ENCODE measurements around the gene APH1A. TPM values are rescaled to one million over a fixed set of nuclear protein-coding genes. Genes with fewer than 3 reads are reported as not detected.
"Not testable (repeated sequence)": the region's sequence is repeated elsewhere in the genome, so short reads cannot be mapped to it uniquely, and the experiment has no call there.

APH1A gene
- total RNA-seq, 5 donors from 2014 or later (not counting 1 experiment from before 2014, with no cell fraction given): 118 to 133 (median 124) TPM

- Histone ChIP-seq H3K27me3 (replicated peaks in 1 of 2; ENCODE audit: control insufficient read depth in 2 of 2, extremely low read depth in 1 of 2, insufficient read depth in 2 of 2, low read length in 1 of 2) (no peaks in the 10 kb centered on the region), H3K4me1 (ENCODE audit: control insufficient read depth in 1 of 2, extremely low read depth in 1 of 2, insufficient read depth in 2 of 2, low read length in 2 of 2) (peaks cover 2 to 13% of the 10 kb centered on the region in 2 experiments), H3K9me3 (no peaks in the 10 kb centered on the region), H3K27ac (ENCODE audit: low read length) (peak overlapping the region; percentile 99), H3K4me3 (ENCODE audit: control insufficient read depth in 1 of 2, extremely low read depth in 1 of 2, low read length in 1 of 2) (peak overlapping the region; percentile 66 to 98), H3K36me3 (ENCODE audit: control insufficient read depth in 2 of 2, extremely low read depth in 1 of 2, insufficient read depth in 1 of 2, low read length in 1 of 2) (peaks cover 3 to 9% of the 10 kb centered on the region in 2 donors)
- no peak for ATAC-seq (replicated peaks in 1 of 4)
- Mint-ChIP-seq H3K9me3 (no peaks in the 10 kb centered on the region), H3K27me3 (no peaks in the 10 kb centered on the region), H3K36me3 (peaks cover 3% of the 10 kb centered on the region), H3K27ac (peak overlapping the region; percentile 96 to 98), H3K4me3 (no peak overlapping the region), H3K4me1 (peaks cover 16 to 20% (median 19%) of the 10 kb centered on the region in 3 donors)
- ChIA-PET POLR2A (interaction anchor here in 1 of 2 donors (0.6 to 1.0 kb wide), 7 partner anchors 18 to 1018 kb away, joined by 3 to 11 read pairs (median 7); a partner anchor contains a TSS), CTCF (interaction anchor here in 1 of 2 donors (0.7 to 0.8 kb wide), 3 partner anchors 19 to 860 kb away, joined by 3 to 5 read pairs (median 5); no protein-coding TSS in a partner anchor)
- no CpG with 5 or more reads among the region's 15 CpGs for WGBS (ENCODE audit: insufficient coverage)
- DNase-seq: peak in 4 of 35 experiments; percentile 7 to 50 (median 14)
These were observed 35.2 kb downstream of the APH1A start for GRCh38 chr1:150233359-150234308.

GRCh38 chr1:150232921-150233320 lies 35.9 kb downstream of the APH1A start:
- H3K9me3 ChIP-seq; DNase-seq; H3K4me3 ChIP-seq (ENCODE audit: control insufficient read depth in 1 of 2, extremely low read depth in 1 of 2, low read length in 1 of 2); H3K27me3 Mint-ChIP-seq; H3K4me3 Mint-ChIP-seq; H3K27me3 ChIP-seq (replicated peaks in 1 of 2; ENCODE audit: control insufficient read depth in 2 of 2, extremely low read depth in 1 of 2, insufficient read depth in 2 of 2, low read length in 1 of 2); POLR2A ChIA-PET; ATAC-seq (replicated peaks in 1 of 4); H3K9me3 Mint-ChIP-seq; H3K36me3 Mint-ChIP-seq: not testable (repeated sequence)
- CTCF ChIA-PET: interaction anchor here in 1 of 2 donors (0.8 kb wide), 1 partner anchor 46 kb away, joined by 5 read pairs; no protein-coding TSS in a partner anchor
- 91% methylated on average over 6 of the region's 10 CpGs for WGBS (ENCODE audit: insufficient coverage)
- H3K27ac ChIP-seq (ENCODE audit: low read length): peak overlapping the region; percentile 99
- H3K4me1 ChIP-seq (ENCODE audit: control insufficient read depth in 1 of 2, extremely low read depth in 1 of 2, insufficient read depth in 2 of 2, low read length in 2 of 2): peaks cover 2 to 13% of the 10 kb centered on the region in 2 experiments
- peaks cover 3 to 14% of the 10 kb centered on the region in 2 donors for H3K36me3 ChIP-seq (ENCODE audit: control insufficient read depth in 2 of 2, extremely low read depth in 1 of 2, insufficient read depth in 1 of 2, low read length in 1 of 2)
- Mint-ChIP-seq H3K27ac (peak overlapping the region; percentile 96 to 98), H3K4me1 (peaks cover 16 to 20% (median 19%) of the 10 kb centered on the region in 3 donors)

- H3K36me3 ChIP-seq (ENCODE audit: control insufficient read depth in 2 of 2, extremely low read depth in 1 of 2, insufficient read depth in 1 of 2, low read length in 1 of 2): peaks cover 8 to 45% of the 10 kb centered on the region in 2 donors
- CTCF ChIA-PET: interaction anchor here (0.6 to 0.7 kb wide), 3 partner anchors 13 to 271 kb away, joined by 3 to 4 read pairs (median 3); no protein-coding TSS in a partner anchor
- H3K4me3 Mint-ChIP-seq; H3K9me3 Mint-ChIP-seq; H3K4me1 Mint-ChIP-seq; H3K27ac Mint-ChIP-seq; H3K27me3 Mint-ChIP-seq; H3K27me3 ChIP-seq (replicated peaks in 1 of 2; ENCODE audit: control insufficient read depth in 2 of 2, extremely low read depth in 1 of 2, insufficient read depth in 2 of 2, low read length in 1 of 2); H3K27ac ChIP-seq (ENCODE audit: low read length); H3K4me3 ChIP-seq (ENCODE audit: control insufficient read depth in 1 of 2, extremely low read depth in 1 of 2, low read length in 1 of 2); DNase-seq; POLR2A ChIA-PET; H3K4me1 ChIP-seq (ENCODE audit: control insufficient read depth in 1 of 2, extremely low read depth in 1 of 2, insufficient read depth in 2 of 2, low read length in 2 of 2); H3K9me3 ChIP-seq; ATAC-seq (replicated peaks in 1 of 4): not testable (repeated sequence)
- 99% methylated on average over 7 of the region's 10 CpGs for WGBS (ENCODE audit: insufficient coverage)
- peaks cover 39% of the 10 kb centered on the region for H3K36me3 Mint-ChIP-seq
These were observed 40.6 kb downstream of the APH1A start for GRCh38 chr1:150228246-150228645.

- POLR2A ChIA-PET: no interaction called here
- CTCF ChIA-PET: no interaction called here
- no peak for DNase-seq
- no peaks in the 10 kb centered on the region for H3K9me3 ChIP-seq
- H3K36me3 ChIP-seq (ENCODE audit: control insufficient read depth in 2 of 2, extremely low read depth in 1 of 2, insufficient read depth in 1 of 2, low read length in 1 of 2): peaks cover 8 to 53% of the 10 kb centered on the region in 2 donors
- no peaks in the 10 kb centered on the region for H3K9me3 Mint-ChIP-seq
- no peak overlapping the region for H3K27ac Mint-ChIP-seq
- H3K27me3 Mint-ChIP-seq: no peaks in the 10 kb centered on the region
- no peak overlapping the region for H3K27ac ChIP-seq (ENCODE audit: low read length)
- peaks cover 42% of the 10 kb centered on the region for H3K36me3 Mint-ChIP-seq
- no peaks in the 10 kb centered on the region for H3K4me1 ChIP-seq (ENCODE audit: control insufficient read depth in 1 of 2, extremely low read depth in 1 of 2, insufficient read depth in 2 of 2, low read length in 2 of 2)
- ATAC-seq (replicated peaks in 1 of 4): no peak
- peaks cover 0 to 3% (median 0%) of the 10 kb centered on the region in 3 donors for H3K4me1 Mint-ChIP-seq
- H3K4me3 Mint-ChIP-seq: no peak overlapping the region
- no peak overlapping the region for H3K4me3 ChIP-seq (ENCODE audit: control insufficient read depth in 1 of 2, extremely low read depth in 1 of 2, low read length in 1 of 2)
- H3K27me3 ChIP-seq (replicated peaks in 1 of 2; ENCODE audit: control insufficient read depth in 2 of 2, extremely low read depth in 1 of 2, insufficient read depth in 2 of 2, low read length in 1 of 2): no peaks in the 10 kb centered on the region
These were observed 41.6 kb downstream of the APH1A start for GRCh38 chr1:150227228-150227627.

GRCh38 chr1:150226486-150226885 lies 42.3 kb downstream of the APH1A start:
- Histone ChIP-seq H3K27ac (ENCODE audit: low read length) (no peak overlapping the region), H3K36me3 (ENCODE audit: control insufficient read depth in 2 of 2, extremely low read depth in 1 of 2, insufficient read depth in 1 of 2, low read length in 1 of 2) (peaks cover 8 to 56% of the 10 kb centered on the region in 2 donors), H3K9me3 (no peaks in the 10 kb centered on the region), H3K4me3 (ENCODE audit: control insufficient read depth in 1 of 2, extremely low read depth in 1 of 2, low read length in 1 of 2) (no peak overlapping the region), H3K27me3 (replicated peaks in 1 of 2; ENCODE audit: control insufficient read depth in 2 of 2, extremely low read depth in 1 of 2, insufficient read depth in 2 of 2, low read length in 1 of 2) (no peaks in the 10 kb centered on the region), H3K4me1 (ENCODE audit: control insufficient read depth in 1 of 2, extremely low read depth in 1 of 2, insufficient read depth in 2 of 2, low read length in 2 of 2) (no peaks in the 10 kb centered on the region)
- ChIA-PET CTCF (no interaction called here), POLR2A (no interaction called here)
- ATAC-seq (replicated peaks in 1 of 4) (no peak), DNase-seq (no peak)
- peak overlapping the region in 1 of 2 donors; percentile 2 for H3K27ac Mint-ChIP-seq
- H3K4me3 Mint-ChIP-seq: no peak overlapping the region
- WGBS (ENCODE audit: insufficient coverage): no CpG with 5 or more reads among the region's 2 CpGs
- H3K9me3 Mint-ChIP-seq: no peaks in the 10 kb centered on the region
- peaks cover 0 to 5% (median 4%) of the 10 kb centered on the region in 3 donors for H3K4me1 Mint-ChIP-seq
- H3K36me3 Mint-ChIP-seq: peaks cover 42% of the 10 kb centered on the region
- H3K27me3 Mint-ChIP-seq: no peaks in the 10 kb centered on the region

- peaks cover 42% of the 10 kb centered on the region for H3K36me3 Mint-ChIP-seq
- ATAC-seq (replicated peaks in 1 of 4) (no peak), DNase-seq (no peak)
- Histone ChIP-seq H3K4me1 (ENCODE audit: control insufficient read depth in 1 of 2, extremely low read depth in 1 of 2, insufficient read depth in 2 of 2, low read length in 2 of 2) (no peaks in the 10 kb centered on the region), H3K27ac (ENCODE audit: low read length) (no peak overlapping the region), H3K36me3 (ENCODE audit: control insufficient read depth in 2 of 2, extremely low read depth in 1 of 2, insufficient read depth in 1 of 2, low read length in 1 of 2) (peaks cover 5 to 53% of the 10 kb centered on the region in 2 donors), H3K9me3 (no peaks in the 10 kb centered on the region), H3K27me3 (replicated peaks in 1 of 2; ENCODE audit: control insufficient read depth in 2 of 2, extremely low read depth in 1 of 2, insufficient read depth in 2 of 2, low read length in 1 of 2) (no peaks in the 10 kb centered on the region), H3K4me3 (ENCODE audit: control insufficient read depth in 1 of 2, extremely low read depth in 1 of 2, low read length in 1 of 2) (no peak overlapping the region)
- ChIA-PET POLR2A (no interaction called here), CTCF (no interaction called here)
- WGBS (ENCODE audit: insufficient coverage): 100% methylated on average over 1 of the region's 1 CpG
- no peaks in the 10 kb centered on the region for H3K27me3 Mint-ChIP-seq
- no peaks in the 10 kb centered on the region for H3K9me3 Mint-ChIP-seq
- H3K4me3 Mint-ChIP-seq: no peak overlapping the region
- H3K27ac Mint-ChIP-seq: no peak overlapping the region
- peaks cover 0 to 5% (median 5%) of the 10 kb centered on the region in 3 donors for H3K4me1 Mint-ChIP-seq
These were observed 43.3 kb downstream of the APH1A start for GRCh38 chr1:150225546-150225945.

Data from T-cell (primary cell).